Iris pigment epithelial cell (primary cell): ENCODE measurements around the gene ANAPC4.

Experiments
- DNase-seq: peaks from one replicate; pipeline ENCODE4 v3.0.0-alpha.2; 2011; ENCODE audit warnings: low read depth

Gene ANAPC4

GRCh38 chr4:25378437-25378743 is 1.3 kb downstream of the ANAPC4 start:
- no peak for DNase-seq

- DNase-seq = no peak
Observed at GRCh38 chr4:25379591-25379990, 2.5 kb downstream of the ANAPC4 start.

- DNase-seq = no peak
Observed at GRCh38 chr4:25383647-25384046, 6.6 kb downstream of the ANAPC4 start.

GRCh38 chr4:25386926-25387325 is 9.9 kb downstream of the ANAPC4 start:
- no peak for DNase-seq

GRCh38 chr4:25397305-25397704 is 20.2 kb downstream of the ANAPC4 start:
- no peak for DNase-seq

- no peak for DNase-seq
Observed at GRCh38 chr4:25399510-25399909, 22.4 kb downstream of the ANAPC4 start.

- DNase-seq = peak; percentile 42
Observed at GRCh38 chr4:25401066-25401465, 24.0 kb downstream of the ANAPC4 start.

- DNase-seq = peak; percentile 45
Observed at GRCh38 chr4:25402521-25402920, 25.5 kb downstream of the ANAPC4 start.

- DNase-seq = no peak
Observed at GRCh38 chr4:25403699-25404098, 26.6 kb downstream of the ANAPC4 start.

- DNase-seq = no peak
Observed at GRCh38 chr4:25405453-25405852, 28.4 kb downstream of the ANAPC4 start.

GRCh38 chr4:25406081-25406692 is 29.1 kb downstream of the ANAPC4 start:
- peak; percentile 78 for DNase-seq

- DNase-seq = no peak
Observed at GRCh38 chr4:25410820-25411529, 33.9 kb downstream of the ANAPC4 start.

GRCh38 chr4:25413261-25413660 is 36.2 kb downstream of the ANAPC4 start:
- no peak for DNase-seq

- no peak for DNase-seq
Observed at GRCh38 chr4:25417014-25417413, 40.0 kb downstream of the ANAPC4 start.

- no peak for DNase-seq
Observed at GRCh38 chr4:25420931-25421330, 43.9 kb downstream of the ANAPC4 start.

GRCh38 chr4:25421816-25422525 is 44.9 kb downstream of the ANAPC4 start:
- DNase-seq = no peak

GRCh38 chr4:25423548-25423947 is 46.5 kb downstream of the ANAPC4 start:
- no peak for DNase-seq

- DNase-seq = no peak
Observed at GRCh38 chr4:25424539-25425228, 47.6 kb downstream of the ANAPC4 start.

- DNase-seq = no peak
Observed at GRCh38 chr4:25425361-25425760, 48.3 kb downstream of the ANAPC4 start.

- no peak for DNase-seq
Observed at GRCh38 chr4:25427871-25428270, 50.8 kb downstream of the ANAPC4 start.

GRCh38 chr4:25430630-25431029 is 53.6 kb downstream of the ANAPC4 start:
- no peak for DNase-seq

- no peak for DNase-seq
Observed at GRCh38 chr4:25433966-25434827, 57.1 kb downstream of the ANAPC4 start.
